CD4-positive, alpha-beta T cell treated with Interleukin-17A for 4 hours (primary cell): ENCODE measurements around the gene ALDH3A1.

Experiments used
- DNase-seq: peaks from one replicate; pipeline ENCODE4 v3.0.0-alpha.2; 2020; ENCODE audit warnings: mixed read lengths

ALDH3A1 gene

GRCh38 chr17:19759568-19760549 is 11.8 kb upstream of the ALDH3A1 start:
- DNase-seq, result no peak

- no peak for DNase-seq
These were observed 9.6 kb upstream of the ALDH3A1 start for GRCh38 chr17:19757536-19758180.

- no peak for DNase-seq
These were observed 8.4 kb upstream of the ALDH3A1 start for GRCh38 chr17:19756546-19756945.

GRCh38 chr17:19755821-19756510 is 7.9 kb upstream of the ALDH3A1 start:
- no peak for DNase-seq

GRCh38 chr17:19755392-19755791 is 7.3 kb upstream of the ALDH3A1 start:
- DNase-seq, result no peak

- no peak for DNase-seq
These were observed 5.8 kb upstream of the ALDH3A1 start for GRCh38 chr17:19753661-19754463.

- DNase-seq, result no peak
These were observed 5.0 kb upstream of the ALDH3A1 start for GRCh38 chr17:19753051-19753509.

- DNase-seq, result no peak
These were observed 4.3 kb upstream of the ALDH3A1 start for GRCh38 chr17:19752216-19753050.

- DNase-seq, result no peak
These were observed 2.7 kb upstream of the ALDH3A1 start for GRCh38 chr17:19750835-19751234.

GRCh38 chr17:19750020-19750572 is 2.0 kb upstream of the ALDH3A1 start:
- no peak for DNase-seq

- DNase-seq, result no peak
These were observed 702 bp upstream of the ALDH3A1 start for GRCh38 chr17:19748807-19749193.

GRCh38 chr17:19747159-19747719 is 859 bp downstream of the ALDH3A1 start:
- DNase-seq, result no peak

- no peak for DNase-seq
These were observed 1.6 kb downstream of the ALDH3A1 start for GRCh38 chr17:19746517-19746916.

GRCh38 chr17:19744922-19745757 is 3.0 kb downstream of the ALDH3A1 start:
- peak; percentile 89 for DNase-seq

- no peak for DNase-seq
These were observed 3.6 kb downstream of the ALDH3A1 start for GRCh38 chr17:19744492-19744891.

- DNase-seq, result no peak
These were observed 4.7 kb downstream of the ALDH3A1 start for GRCh38 chr17:19743101-19744100.

- no peak for DNase-seq
These were observed 5.6 kb downstream of the ALDH3A1 start for GRCh38 chr17:19742495-19742894.

GRCh38 chr17:19741832-19742457 is 6.2 kb downstream of the ALDH3A1 start:
- DNase-seq, result no peak
